ENCODE data around the gene CACNB4. TPM values are rescaled to one million over a fixed set of nuclear protein-coding genes. Genes with fewer than 3 reads are reported as not detected.

Gene CACNB4
- total RNA-seq, 2 experiments from 2014 or later, result 0.06 to 0.76 TPM

GRCh38 chr2:151786077-151786476, 312.8 kb downstream of the CACNB4 start:
- ChIA-PET POLR2A (interaction anchor here (0.7 to 2.2 kb wide), 3 partner anchors 15 to 60 kb away, joined by 3 to 8 read pairs (median 3); no protein-coding TSS in a partner anchor), CTCF (ENCODE audit: unreplicated experiment) (no interaction called here)
- Histone ChIP-seq H3K36me3 (ENCODE audit: insufficient read depth, low read length) (peaks cover 15% of the 10 kb centered on the region), H4K20me1 (ENCODE audit: insufficient read depth, low read length) (no peaks in the 10 kb centered on the region), H3K79me2 (ENCODE audit: insufficient read depth, low read depth, low read length) (no peaks in the 10 kb centered on the region), H2AFZ (ENCODE audit: low read length) (no peak overlapping the region), H3K4me2 (ENCODE audit: low read length) (no peak overlapping the region), H3K9me2 (ENCODE audit: insufficient read depth, low read length) (no peaks in the 10 kb centered on the region), H3K4me1 (ENCODE audit: insufficient read depth, low read length, poor library complexity, severe bottlenecking) (peaks cover 3% of the 10 kb centered on the region), H3K4me3 (ENCODE audit: low read depth, low read length, poor library complexity, severe bottlenecking) (no peak overlapping the region), H3K27ac (ENCODE audit: low read depth, low read length, poor library complexity, severe bottlenecking) (no peak overlapping the region), H3K9me3 (ENCODE audit: low read length) (no peaks in the 10 kb centered on the region)
- intact Hi-C loops (cut with micrococcal nuclease; ENCODE audit: unreplicated experiment), result no loop called here
- no TSS peak for BruUV-seq (replicated peaks)
- no peak for DNase-seq (ENCODE audit: low spot score)
- TF ChIP-seq CTCF (conservative IDR thresholded peaks at IDR 0.05; ENCODE audit: low read length), result no peak
- TF ChIP-seq EZH2phosphoT487 (IDR thresholded peaks at IDR 0.05; ENCODE audit: borderline replicate concordance, low read depth, low read length), result no peak

- BruUV-seq (replicated peaks), result no TSS peak
- no peak overlapping the region for H3K4me3 ChIP-seq (ENCODE audit: low read depth, low read length, poor library complexity, severe bottlenecking)
- intact Hi-C loops (cut with micrococcal nuclease; ENCODE audit: unreplicated experiment), result no loop called here
- H3K79me2 ChIP-seq (ENCODE audit: insufficient read depth, low read depth, low read length), result no peaks in the 10 kb centered on the region
- H3K36me3 ChIP-seq (ENCODE audit: insufficient read depth, low read length), result peaks cover 15% of the 10 kb centered on the region
- ChIA-PET POLR2A (interaction anchor here (0.6 to 0.7 kb wide), 3 partner anchors 17 to 58 kb away, joined by 3 to 5 read pairs (median 4); no protein-coding TSS in a partner anchor), CTCF (ENCODE audit: unreplicated experiment) (no interaction called here)
- no peaks in the 10 kb centered on the region for H4K20me1 ChIP-seq (ENCODE audit: insufficient read depth, low read length)
- peaks cover 3% of the 10 kb centered on the region for H3K4me1 ChIP-seq (ENCODE audit: insufficient read depth, low read length, poor library complexity, severe bottlenecking)
- no peak for DNase-seq (ENCODE audit: low spot score)
- H3K9me3 ChIP-seq (ENCODE audit: low read length), result no peaks in the 10 kb centered on the region
- no peak overlapping the region for H3K27ac ChIP-seq (ENCODE audit: low read depth, low read length, poor library complexity, severe bottlenecking)
- no peak overlapping the region for H3K4me2 ChIP-seq (ENCODE audit: low read length)
- no peak for TF ChIP-seq EZH2phosphoT487 (IDR thresholded peaks at IDR 0.05; ENCODE audit: borderline replicate concordance, low read depth, low read length)
- TF ChIP-seq CTCF (conservative IDR thresholded peaks at IDR 0.05; ENCODE audit: low read length), result no peak
- no peaks in the 10 kb centered on the region for H3K9me2 ChIP-seq (ENCODE audit: insufficient read depth, low read length)
- H2AFZ ChIP-seq (ENCODE audit: low read length), result no peak overlapping the region
Observed at GRCh38 chr2:151783133-151783520, 315.7 kb downstream of the CACNB4 start.

Small RNA genes lying within 50 kb of the gene (small RNA-seq; reads per million reads assigned to genes)
- gene RPL30P2, result not detected

Other genes starting within 250 kb of the CACNB4 start
- gene STAM2, start 76.7 kb upstream of the CACNB4 start, total RNA-seq (2014; rRNA removed; shearing (Covaris generic)), result 17.7 and 19.6 TPM in 2 replicates
- gene STAM2, start 76.7 kb upstream of the CACNB4 start, total RNA-seq (2022), result 22.1 and 23.4 TPM in 2 replicates
- gene FMNL2, start 236.1 kb upstream of the CACNB4 start, total RNA-seq (2014; rRNA removed; shearing (Covaris generic)), result 0.03 TPM in 2 replicates
- 0.21 and 0.24 TPM in 2 replicates for gene FMNL2, start 236.1 kb upstream of the CACNB4 start, total RNA-seq (2022)

Data from OCI-LY7 (cell line).